Esophagus squamous epithelium (tissue), 5 donors: ENCODE results near the gene TBC1D9. TPM values are rescaled to one million over a fixed set of nuclear protein-coding genes. Genes with fewer than 3 reads are reported as not detected.

ENCODE experiments used
- DNase-seq: peaks from one replicate; lab custom pipeline; 2025; lab: John Stamatoyannopoulos, UW
- H3K27ac ChIP-seq, 4 donors: fragments of 200-600 bp; sonication (generic); one replicate each; pipeline ENCODE4 v1.5.1; 2016 to 2019; ENCODE audit warnings: mild to moderate bottlenecking in 1 of 4
- H3K27me3 ChIP-seq, 4 donors: fragments of 200-600 bp; sonication (generic); 1 replicate in 3 of 4; 2 replicates in 1 of 4; pipeline versions ENCODE4 v1.5.1 to v1.6.0; 2017 to 2021; ENCODE audit warnings: antibody characterized with exemption in 1 of 4
- H3K36me3 ChIP-seq, 3 donors: fragments of 200-600 bp; sonication (generic); one replicate each; pipeline ENCODE4 v1.5.1; 2016 to 2019
- H3K4me1 ChIP-seq, 3 donors: fragments of 200-600 bp; sonication (generic); one replicate each; pipeline ENCODE4 v1.5.1; 2017 to 2019
- H3K4me3 ChIP-seq, 4 donors: fragments of 200-600 bp; sonication (generic); 1 replicate in 3 of 4; 2 replicates in 1 of 4; pipeline ENCODE4 v1.5.1; 2016 to 2019; ENCODE audit warnings: mild to moderate bottlenecking in 2 of 4, moderate library complexity in 1 of 4
- H3K9me3 ChIP-seq, 3 donors: fragments of 200-600 bp; sonication (generic); one replicate each; pipeline ENCODE4 v1.5.1; 2016 to 2019
- POLR2A ChIP-seq, 4 donors: fragments of 450-650 bp; IDR thresholded peaks; one replicate each; pipeline ENCODE4 v1.6.1; 2017; ENCODE audit warnings: antibody characterized with exemption in 4 of 4, mild to moderate bottlenecking in 4 of 4, moderate library complexity in 3 of 4
- WGBS, 2 donors: methylation state at CpG; one replicate each; pipeline ENCODE4 v1.1.5; 2018; 5-methylcytosine and 5-hydroxymethylcytosine counted together
- intact Hi-C: fragments of 100-400 bp; cut with DNase I; formaldehyde crosslinking; loops from one replicate; pipeline ENCODE4 v1.15.0; 2022
- total RNA-seq, 4 donors: library from RNA; depleted of rRNA; stranded (reverse); fragments of >200 nt; gene quantifications; one replicate each; pipeline ENCODE4 v1.1.0, GENCODE V29; 2016
- TF ChIP-seq, protein P1 (sequence below), 6 experiments: fragments of 450-650 bp in 4 of 6; fragments of 200-600 bp in 2 of 6; sonication (generic) in 2 of 6; IDR thresholded peaks; one replicate each; pipeline ENCODE4 v1.5.1; 2016 to 2019; ENCODE audit warnings: antibody characterized with exemption in 6 of 6, mild to moderate bottlenecking in 4 of 6, moderate library complexity in 4 of 6
- donor health status: DM: yes; HTN: yes; CAD: no.

Gene TBC1D9
- total RNA-seq, 4 donors from 2014 or later, result 8.6 to 21.0 (median 11.5) TPM

DNA sequence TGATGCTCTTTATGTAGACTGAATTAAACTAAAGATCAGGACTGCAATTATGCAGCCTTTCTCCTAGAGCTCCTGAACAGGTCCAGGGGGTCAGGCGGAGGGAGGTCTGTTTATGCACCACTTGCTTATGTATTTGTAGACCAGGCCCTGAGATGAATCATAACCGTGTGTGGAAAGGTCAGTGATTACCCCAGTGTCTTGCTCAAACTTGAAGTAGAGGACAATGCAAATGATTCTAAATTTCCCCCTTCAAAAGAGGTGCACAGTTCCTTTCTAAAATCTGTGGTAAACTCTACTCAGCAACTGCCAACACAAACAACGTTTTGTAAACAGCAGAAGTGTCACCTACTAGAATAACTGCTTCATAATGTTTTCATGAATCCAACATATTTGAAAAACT, 13.0 kb upstream of the TBC1D9 start:
- intact Hi-C loops, result no loop called here
- Histone ChIP-seq H3K4me3 (no peak overlapping the region), H3K27me3 (no peaks in the 10 kb centered on the region), H3K36me3 (no peaks in the 10 kb centered on the region), H3K9me3 (no peaks in the 10 kb centered on the region), H3K4me1 (peaks cover 0 to 5% (median 0%) of the 10 kb centered on the region in 3 donors), H3K27ac (no peak overlapping the region)
- no peak for DNase-seq
- no peak for TF ChIP-seq POLR2A (IDR thresholded peaks at IDR 0.05)
- TF ChIP-seq, protein P1, sequence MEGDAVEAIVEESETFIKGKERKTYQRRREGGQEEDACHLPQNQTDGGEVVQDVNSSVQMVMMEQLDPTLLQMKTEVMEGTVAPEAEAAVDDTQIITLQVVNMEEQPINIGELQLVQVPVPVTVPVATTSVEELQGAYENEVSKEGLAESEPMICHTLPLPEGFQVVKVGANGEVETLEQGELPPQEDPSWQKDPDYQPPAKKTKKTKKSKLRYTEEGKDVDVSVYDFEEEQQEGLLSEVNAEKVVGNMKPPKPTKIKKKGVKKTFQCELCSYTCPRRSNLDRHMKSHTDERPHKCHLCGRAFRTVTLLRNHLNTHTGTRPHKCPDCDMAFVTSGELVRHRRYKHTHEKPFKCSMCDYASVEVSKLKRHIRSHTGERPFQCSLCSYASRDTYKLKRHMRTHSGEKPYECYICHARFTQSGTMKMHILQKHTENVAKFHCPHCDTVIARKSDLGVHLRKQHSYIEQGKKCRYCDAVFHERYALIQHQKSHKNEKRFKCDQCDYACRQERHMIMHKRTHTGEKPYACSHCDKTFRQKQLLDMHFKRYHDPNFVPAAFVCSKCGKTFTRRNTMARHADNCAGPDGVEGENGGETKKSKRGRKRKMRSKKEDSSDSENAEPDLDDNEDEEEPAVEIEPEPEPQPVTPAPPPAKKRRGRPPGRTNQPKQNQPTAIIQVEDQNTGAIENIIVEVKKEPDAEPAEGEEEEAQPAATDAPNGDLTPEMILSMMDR (IDR thresholded peaks at IDR 0.05), result no peak
- 54 to 68% methylated on average over 2 to 3 of the region's 3 CpGs for WGBS, 2 donors

DNA sequence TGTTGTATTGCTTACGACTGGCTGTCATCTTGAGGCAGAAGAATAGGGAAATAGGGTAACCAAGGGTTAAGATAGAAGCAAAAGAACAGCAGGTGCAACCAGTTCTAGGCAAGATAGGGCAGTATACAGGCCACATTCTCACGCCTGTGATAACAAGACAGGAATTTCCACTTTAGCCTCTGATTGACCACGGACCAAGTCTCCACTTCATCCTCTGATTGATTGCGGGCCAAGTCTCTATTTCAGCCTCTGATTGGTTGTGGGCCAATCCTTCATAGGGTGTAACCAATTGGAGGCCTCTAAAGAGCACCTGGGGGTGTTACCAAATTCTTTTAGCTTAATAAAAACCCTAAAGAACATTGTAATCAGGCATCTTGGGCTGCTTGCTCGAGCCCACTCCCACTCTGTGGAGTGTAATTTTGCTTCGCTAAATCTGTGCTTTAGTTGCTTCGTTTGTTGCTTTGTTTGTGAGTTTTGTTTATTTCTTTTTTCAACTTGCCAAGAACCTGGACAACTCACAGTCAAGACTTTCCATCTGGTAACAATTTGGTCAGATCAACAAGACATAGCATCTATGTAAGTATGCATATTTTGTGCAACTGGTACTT, 8.7 kb upstream of the TBC1D9 start:
- Histone ChIP-seq H3K4me1 (peaks cover 0 to 29% (median 4%) of the 10 kb centered on the region in 3 donors), H3K36me3 (no peaks in the 10 kb centered on the region), H3K27ac (no peak overlapping the region), H3K4me3 (no peak overlapping the region), H3K27me3 (no peaks in the 10 kb centered on the region), H3K9me3 (no peaks in the 10 kb centered on the region)
- TF ChIP-seq, protein P1 (IDR thresholded peaks at IDR 0.05), result no peak
- no peak for TF ChIP-seq POLR2A (IDR thresholded peaks at IDR 0.05)
- intact Hi-C loops, result no loop called here
- DNase-seq, result no peak
- 69 to 72% methylated on average over 7 of the region's 7 CpGs for WGBS, 2 donors

DNA sequence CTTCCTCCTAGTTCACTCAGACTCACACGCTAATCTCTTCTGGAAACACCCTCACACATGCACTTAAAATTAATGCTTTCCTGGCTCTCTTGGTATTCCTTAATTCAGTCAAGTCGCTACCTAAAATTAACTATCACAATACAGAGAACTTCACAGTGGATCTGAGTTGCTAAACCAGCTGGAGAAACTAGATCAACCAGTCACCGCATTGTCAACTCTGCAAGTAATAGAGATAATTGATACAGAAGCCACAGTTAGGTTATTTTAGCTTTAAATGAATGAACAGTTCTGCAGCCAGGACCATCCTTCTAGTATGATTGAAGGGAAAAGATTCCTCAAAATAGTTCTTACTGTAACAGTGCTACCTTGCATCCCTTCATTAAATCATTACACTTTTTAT, 6.0 kb upstream of the TBC1D9 start:
- Histone ChIP-seq H3K27ac (peak overlapping the region in 1 of 4 donors; percentile 59), H3K4me1 (peaks cover 0 to 35% (median 4%) of the 10 kb centered on the region in 3 donors), H3K4me3 (no peak overlapping the region), H3K36me3 (no peaks in the 10 kb centered on the region), H3K9me3 (no peaks in the 10 kb centered on the region), H3K27me3 (no peaks in the 10 kb centered on the region)
- no peak for DNase-seq
- TF ChIP-seq, protein P1 (IDR thresholded peaks at IDR 0.05), result no peak
- no peak for TF ChIP-seq POLR2A (IDR thresholded peaks at IDR 0.05)
- 28 to 59% methylated on average over 3 of the region's 3 CpGs for WGBS, 2 donors
- intact Hi-C loops, result no loop called here

DNA sequence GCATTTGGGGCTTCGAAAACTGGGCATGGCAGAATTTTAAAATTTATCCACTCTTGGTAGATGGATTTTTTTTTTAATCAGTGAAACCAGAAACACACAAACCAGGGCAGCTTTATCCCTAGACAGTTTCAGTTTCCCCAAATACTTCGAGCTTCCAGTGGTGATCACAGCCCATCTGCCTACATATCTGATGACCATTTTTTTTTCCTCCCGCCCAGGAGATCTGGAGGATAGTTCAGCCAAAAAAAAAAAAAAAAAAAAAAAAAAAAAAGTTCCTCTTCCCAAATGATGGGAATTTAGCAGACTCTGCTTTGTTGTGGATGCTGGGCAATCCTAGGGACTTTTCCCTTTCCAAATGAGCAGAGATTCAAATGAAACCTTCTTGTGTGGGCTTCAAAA, 1.0 kb upstream of the TBC1D9 start:
- intact Hi-C loops, result no loop called here
- TF ChIP-seq, protein P1 (IDR thresholded peaks at IDR 0.05), result no peak
- no peak for TF ChIP-seq POLR2A (IDR thresholded peaks at IDR 0.05)
- Histone ChIP-seq H3K4me3 (peak overlapping the region; percentile 73 to 89 (median 85)), H3K9me3 (no peaks in the 10 kb centered on the region), H3K27me3 (peaks cover 0 to 4% (median 0%) of the 10 kb centered on the region in 4 donors), H3K36me3 (no peaks in the 10 kb centered on the region), H3K4me1 (peaks cover 4 to 49% (median 6%) of the 10 kb centered on the region in 3 donors), H3K27ac (peak overlapping the region; percentile 93 to 97 (median 96))
- WGBS, 2 donors, result 4 to 16% methylated on average over 3 of the region's 3 CpGs
- DNase-seq, result no peak

DNA sequence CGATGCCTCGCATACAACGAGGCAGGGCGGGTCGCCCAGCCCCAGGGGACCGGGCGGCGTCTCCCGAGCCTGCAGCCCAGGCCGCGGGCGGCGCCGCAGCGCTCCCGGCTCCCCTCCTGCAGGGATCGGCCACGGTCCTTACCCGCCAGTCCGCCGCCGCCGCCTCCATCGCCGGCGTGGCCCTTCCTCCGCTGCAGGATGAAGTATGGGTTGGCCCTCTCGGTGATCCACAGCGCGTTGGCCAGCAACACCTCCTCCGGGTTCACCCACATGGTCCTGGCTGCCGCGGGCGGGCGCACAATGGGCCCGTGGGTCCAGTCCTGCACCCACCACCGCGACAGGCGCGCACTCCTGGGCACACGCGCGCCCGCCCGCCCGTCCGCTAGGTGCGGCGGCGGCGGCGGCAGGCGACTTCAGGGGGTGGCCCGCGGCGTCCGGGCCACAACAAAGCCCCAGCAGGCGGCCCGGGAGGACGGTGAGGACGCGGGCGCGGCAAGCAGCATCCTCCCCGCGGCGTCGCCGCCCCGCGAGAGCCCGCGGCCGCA, 339 bp downstream of the TBC1D9 start:
- TF ChIP-seq, protein P1 (IDR thresholded peaks at IDR 0.05), result peak in 2 of 6 experiments; percentile 14 to 26
- no peak for TF ChIP-seq POLR2A (IDR thresholded peaks at IDR 0.05)
- Histone ChIP-seq H3K4me3 (peak overlapping the region; percentile 73 to 89 (median 85)), H3K27me3 (peaks cover 0 to 4% (median 0%) of the 10 kb centered on the region in 4 donors), H3K4me1 (peaks cover 0 to 35% (median 6%) of the 10 kb centered on the region in 3 donors), H3K9me3 (no peaks in the 10 kb centered on the region), H3K36me3 (no peaks in the 10 kb centered on the region), H3K27ac (peak overlapping the region; percentile 93 to 97 (median 96))
- intact Hi-C loops, result no loop called here
- no peak for DNase-seq
- WGBS, 2 donors, result 0% methylated on average over 4 to 14 of the region's 74 CpGs
